Measurements from ENCODE around the gene LMNA. TPM values are rescaled to one million over a fixed set of nuclear protein-coding genes. Genes with fewer than 3 reads are reported as not detected.

The LMNA gene
- total RNA-seq, 1 experiment from 2014 or later = 257 TPM

DNA sequence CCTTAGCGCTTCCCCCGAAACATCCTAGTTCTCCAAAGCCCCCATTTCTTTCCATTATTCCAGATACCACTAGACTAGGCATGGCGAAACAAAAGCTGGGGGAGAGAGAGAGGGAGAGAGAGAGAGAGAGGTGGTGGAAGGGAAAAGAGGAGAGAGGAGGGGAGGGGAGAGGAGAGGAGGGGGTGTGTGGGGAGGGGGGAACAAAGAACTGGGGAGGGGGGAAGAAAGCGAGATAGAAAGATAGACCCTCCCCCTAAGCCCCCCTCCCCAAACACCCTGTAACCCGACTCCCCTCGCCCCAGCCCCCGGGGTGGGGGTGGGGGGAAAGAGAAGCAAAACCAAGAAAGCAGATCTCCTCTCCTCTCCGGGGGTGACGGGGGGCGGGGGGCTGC, 32.6 kb upstream of the LMNA start:
- DNase-seq (ENCODE audit: low spot score) = no peak

DNA sequence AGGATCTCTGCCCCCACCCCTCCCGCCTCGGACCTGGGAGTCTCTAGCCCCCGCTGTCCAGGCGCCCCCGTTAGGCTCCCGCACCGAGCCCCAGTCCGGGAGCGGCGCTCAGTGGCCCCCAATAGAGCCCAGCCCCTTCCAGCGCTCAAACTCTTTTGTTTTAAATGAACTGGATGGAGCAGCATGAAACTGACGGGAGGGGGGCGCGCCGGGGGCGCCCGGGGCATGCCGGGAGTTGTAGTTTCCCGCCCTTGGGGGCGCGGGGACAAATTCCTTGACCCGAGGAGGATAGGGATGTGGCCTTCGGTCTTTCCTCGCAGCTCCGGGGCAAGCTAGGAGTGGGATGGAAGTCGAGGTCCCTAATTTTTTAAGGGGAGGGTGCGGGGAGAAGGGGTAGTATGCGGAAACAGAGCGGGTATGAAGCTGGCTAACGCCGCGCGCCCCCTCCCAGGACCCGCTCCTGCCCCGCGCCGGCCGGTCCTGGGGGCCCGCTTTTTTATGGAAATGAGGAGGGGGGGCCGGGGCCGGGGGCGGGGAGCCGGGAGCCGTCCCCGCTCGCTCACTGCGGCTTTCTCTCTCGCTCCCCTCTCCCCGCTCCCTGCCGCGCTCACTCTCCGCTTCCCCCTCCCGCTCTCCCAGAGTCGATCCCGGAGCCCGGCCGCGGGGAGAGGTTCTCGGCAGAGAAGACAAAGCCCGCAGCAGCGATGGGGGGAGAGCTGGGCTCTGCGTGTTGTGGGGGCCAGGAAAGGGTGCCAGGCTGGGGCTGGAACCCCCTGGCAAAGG, 32.0 kb upstream of the LMNA start, which contains the start of gene MEX3A:
TSS of gene MEX3A (minus strand) at position 157 of the 783 bp plus-strand sequence. CDS start 467 bp downstream, outside the sequence.
- DNase-seq (ENCODE audit: low spot score) = peak; percentile 42

DNA sequence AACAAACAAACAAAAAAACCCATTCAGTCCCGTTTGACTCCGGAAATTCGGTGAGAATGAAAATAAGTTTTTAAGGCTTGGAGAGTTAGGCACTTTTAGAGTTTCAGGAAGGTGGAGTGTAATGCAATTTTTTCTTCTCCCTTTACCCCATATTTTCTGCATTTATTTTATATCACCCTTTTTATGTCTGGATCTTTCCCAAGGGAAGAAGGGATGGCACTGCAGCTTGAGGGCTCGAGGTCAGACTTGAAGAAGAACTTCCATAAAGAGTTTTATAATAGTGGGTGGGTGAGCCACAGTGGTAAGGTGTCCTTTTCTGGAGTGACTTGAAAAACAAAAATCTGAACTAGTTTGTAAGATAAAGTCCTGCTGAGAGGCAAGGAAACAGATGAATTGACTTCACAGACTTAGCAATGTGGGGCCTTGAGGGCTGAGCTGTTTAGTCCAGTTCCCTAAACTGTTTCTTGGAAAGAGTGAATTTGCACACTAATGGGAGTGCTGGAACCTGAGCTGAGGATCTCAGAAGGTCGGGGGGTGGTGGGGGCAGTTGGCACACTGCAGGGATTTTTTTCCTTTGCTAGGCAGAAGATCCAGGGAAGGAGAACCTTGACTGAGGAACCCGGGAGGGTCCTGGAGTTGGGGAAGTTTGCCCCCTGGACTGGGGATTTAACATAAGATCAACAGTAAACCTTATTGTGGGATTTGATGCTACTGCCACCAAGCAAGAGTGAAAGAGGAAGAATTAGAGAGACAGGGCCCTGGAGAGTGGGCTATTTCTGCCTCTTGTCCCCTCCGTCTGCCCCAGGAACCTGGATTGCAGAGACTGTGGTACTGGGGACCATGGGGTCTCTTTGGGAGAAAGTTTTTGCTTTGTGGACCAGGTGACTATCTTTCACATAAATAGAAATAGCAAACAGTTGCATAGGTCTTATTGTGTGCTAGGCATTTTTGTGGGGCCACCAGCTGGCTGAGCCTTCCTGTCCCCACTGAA, 30.4 kb upstream of the LMNA start:
- DNase-seq (ENCODE audit: low spot score) = no peak

DNA sequence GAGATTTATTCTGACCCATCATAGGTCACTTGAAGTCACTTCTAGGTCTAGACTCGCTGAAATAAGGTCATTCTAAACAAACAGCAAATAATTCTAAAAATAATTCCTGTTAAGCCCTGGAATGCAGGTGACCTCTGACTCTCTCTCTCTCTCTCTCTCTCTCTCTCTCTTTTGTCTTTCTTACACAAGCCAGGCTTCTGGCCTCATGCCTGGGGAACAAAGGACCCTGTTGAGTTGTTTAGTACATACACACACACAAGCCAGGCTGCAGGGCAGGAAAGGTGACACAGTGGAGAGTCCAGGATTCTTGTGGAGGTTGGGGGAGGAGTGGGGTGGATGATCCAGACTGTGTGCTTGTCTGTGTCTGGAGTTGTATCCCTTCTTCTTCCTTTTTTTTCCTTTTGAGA, 28.3 kb upstream of the LMNA start:
- peak; percentile 36 for DNase-seq (ENCODE audit: low spot score)

DNA sequence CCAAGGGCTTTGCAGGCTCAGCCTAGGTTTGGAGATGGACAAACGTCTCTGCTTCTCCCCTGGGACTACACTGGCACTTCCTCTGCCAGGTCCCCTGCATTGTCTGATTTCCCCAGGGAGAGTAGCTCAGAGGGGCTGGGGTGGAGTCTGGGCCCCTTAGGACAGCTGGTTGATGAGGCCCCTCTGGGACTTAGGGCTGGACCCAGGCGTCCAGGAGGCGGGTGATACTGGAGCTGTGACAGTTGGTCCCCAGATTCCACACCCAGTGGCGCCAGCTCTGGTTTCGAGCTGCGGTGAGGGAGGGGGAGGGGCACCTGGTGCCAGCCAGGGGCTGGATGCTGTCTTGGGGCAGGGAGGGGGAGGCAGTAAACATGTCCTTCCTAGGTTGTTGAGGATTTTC, 24.8 kb upstream of the LMNA start:
- DNase-seq (ENCODE audit: low spot score) = no peak

DNA sequence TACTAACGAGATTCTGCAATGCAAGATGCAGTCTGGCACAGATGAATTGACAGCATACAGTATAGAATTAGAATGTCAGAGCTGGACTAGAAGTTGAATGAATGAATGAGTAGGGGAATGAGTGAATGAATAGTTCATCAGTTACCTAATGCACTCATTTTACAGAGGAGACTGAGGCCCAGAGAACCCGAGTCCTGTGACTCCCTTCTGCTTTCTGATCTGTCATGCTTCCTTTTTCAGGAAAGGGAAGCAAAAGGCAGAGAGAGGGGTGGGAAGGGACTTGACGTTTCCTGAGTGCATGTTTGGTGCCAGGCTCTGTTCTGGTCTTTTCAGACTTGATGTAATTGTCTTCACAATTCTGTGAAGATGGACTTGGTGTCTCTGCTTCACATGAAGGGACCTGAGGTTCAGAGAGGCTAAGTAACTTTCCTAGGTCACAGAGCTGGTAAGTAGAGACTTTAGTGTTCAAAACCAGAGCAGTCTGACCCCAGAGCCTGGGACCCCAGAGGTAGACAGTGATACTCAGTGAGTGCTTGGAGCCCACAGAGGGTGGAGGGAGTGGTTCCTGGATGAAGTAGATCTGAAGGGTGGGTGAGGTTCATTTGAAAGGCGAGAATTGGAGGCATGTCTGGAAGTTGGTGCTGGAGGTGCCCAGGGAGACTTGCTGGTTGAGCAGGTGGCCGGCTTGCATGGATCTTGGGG, 24.2 kb upstream of the LMNA start:
- no peak for DNase-seq (ENCODE audit: low spot score)

DNA sequence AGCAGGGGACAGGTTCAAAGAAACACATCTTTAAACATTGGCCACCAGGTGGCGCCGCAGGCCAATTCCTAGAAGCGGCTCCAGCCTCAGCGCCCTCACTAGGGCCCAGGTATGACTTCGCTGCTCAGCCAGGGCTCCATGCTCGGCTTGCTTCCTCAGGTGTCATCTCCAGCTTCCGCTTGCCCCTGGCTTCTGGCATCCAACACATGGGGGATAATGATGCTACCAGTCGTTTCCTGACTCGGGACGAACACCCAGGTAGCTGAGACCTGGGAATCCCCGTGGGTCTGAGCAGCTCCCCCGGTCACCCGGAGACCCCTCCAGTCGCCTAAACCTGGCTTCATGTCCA, 23.7 kb upstream of the LMNA start:
- DNase-seq (ENCODE audit: low spot score) = peak; percentile 69

DNA sequence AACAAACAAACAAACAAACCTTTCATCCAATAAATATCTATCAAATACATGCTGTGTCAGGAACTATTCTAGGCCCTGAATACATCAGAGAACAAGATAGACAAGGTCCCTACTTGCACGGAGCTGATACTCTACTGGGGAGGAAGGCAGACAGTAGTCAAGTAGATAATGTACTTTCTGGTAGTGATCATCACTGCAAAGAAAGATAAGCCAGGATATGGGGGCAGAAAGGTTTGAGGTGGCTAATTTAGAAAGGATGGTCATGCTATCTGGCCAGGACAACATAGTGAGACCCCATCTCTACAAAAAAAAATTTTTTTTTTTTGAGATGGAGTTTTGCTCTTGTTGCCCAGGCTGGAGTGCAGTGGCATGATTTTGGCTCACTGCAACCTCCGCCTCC, 22.9 kb upstream of the LMNA start:
- DNase-seq (ENCODE audit: low spot score) = no peak

DNA sequence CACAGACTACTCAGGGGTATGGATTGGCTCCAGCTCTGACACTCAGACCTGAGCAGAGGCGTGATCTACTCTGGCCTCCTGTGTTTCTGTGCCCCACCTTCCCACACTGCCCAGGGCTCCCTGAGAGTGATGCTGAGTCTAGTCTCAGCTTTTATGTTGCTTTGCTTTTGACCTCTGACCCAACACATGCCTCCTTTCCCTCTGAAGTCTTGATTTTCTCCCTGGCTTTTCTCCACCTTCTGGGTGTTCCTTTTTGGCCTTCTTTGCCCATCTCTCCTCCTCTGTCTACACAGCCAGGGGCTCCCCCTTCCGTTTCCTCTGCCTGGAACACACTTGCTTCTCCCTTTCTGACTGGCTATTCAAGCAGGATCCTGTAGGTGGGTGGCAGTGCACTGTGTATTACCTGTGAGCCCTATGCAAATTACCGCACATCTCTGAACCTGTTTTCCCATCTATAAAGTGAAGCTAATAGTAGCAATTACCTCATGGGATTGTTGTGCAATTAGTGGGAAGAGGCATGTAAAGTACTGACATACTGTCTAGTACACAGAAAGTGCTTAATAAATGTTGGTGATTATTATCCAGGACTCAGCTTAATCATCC, 18.5 kb upstream of the LMNA start:
- DNase-seq (ENCODE audit: low spot score) = no peak

DNA sequence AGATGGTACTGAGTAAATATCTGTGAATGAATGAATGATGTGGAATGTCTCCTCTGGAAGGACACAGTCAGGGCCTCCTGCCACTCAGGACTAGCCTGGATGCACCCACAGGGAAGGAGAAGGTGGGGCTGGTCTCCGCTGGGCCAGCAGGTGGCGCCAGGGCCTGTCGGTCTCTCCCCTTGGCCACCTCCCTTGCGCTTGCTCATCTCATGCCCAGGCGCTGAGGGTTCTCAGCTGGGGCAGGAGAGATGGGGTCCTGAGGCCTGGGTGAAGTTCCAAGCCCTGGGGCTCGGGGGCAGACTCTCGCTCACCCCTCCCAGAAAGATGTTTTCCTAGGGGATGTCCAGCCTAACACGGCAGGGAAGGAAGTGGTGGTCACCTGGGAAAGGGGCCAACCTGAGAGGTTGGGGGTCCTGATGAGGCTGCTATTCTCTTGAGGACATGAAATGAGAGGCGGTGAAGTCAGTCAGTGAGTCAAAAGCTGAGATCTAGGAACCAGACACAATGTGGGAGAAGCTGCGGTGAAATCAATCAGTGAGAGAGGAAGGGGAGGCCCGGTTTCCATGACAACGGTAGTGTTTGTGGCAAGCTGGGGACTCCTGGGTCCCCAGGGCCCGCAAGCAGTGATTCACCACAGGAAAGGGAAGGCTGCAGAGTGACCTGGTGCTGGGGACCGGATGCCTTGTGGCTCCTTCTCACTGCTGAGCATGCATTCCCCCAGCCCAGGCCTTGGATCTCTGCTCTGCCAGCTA, 17.7 kb upstream of the LMNA start:
- DNase-seq (ENCODE audit: low spot score) = peak; percentile 80

DNA sequence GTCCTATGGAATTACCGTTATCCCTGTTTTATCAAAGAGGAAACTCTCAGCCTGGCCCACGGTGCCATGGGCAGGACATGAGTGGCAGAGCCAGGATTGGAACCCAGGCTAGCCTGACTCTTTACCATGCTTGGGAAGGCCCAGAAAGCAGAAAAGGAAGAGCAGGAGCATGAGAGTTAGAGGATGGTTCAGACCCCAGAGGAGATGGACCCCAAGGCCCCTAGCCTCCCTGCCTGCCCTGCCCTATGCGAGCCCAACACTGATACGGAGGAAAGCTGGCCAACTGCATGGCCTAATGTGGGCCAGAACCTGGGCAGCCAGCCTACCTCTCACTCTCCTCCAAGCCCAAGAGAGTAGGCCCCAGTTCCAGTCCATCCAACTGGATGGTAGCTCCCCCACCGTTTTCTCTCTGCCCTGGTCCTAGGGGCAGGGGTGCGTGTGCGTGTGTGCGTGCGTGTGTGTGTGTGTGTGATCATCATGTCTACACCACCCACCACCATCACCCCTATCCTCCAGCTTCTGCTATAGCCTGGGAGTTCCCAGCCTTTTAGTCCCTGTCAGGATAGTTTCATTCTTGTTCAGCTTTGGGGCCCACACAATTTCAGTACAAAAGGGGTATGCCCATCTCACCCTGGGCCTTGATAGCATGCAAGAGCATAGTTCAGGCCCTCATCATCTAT, 16.9 kb upstream of the LMNA start:
- no peak for DNase-seq (ENCODE audit: low spot score)

DNA sequence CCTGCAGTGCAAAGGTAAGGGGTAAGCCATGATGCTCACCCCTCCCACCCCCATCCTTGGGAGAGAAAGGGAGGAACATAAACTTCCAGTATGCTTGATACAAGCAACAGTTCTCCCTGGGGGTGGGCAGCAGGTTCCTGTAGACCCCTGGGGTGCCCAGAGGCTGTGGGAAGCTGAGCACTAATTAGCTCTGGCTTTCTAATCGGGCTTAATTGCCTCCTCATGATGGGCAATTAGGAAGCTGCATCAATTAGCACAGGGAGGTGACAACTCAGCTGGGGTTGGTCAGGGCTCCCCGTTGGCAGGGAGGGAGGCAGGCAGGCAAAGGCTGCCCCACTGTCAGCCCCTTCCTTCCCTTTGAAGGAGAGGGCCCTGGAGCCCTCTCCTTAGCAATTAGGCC, 15.7 kb upstream of the LMNA start:
- DNase-seq (ENCODE audit: low spot score) = no peak

DNA sequence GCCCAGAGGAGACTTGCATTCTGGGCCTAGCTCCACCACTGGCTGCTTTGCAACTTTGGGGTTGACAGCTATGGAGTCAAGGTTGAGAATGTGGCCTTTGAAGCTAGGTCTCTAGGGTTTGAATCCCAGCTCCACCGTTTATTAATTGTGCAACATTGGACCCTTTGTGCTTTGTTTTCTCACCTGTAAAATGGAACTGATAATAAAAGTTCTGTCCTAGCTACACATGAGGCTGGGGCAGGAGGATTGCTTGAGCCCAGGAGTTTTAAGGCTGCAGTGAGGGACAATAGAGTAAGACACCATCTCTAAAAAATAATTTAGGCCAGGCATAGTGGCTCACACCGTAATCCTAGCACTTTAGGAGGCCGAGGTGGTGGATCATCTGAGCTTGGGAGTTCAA, 15.2 kb upstream of the LMNA start:
- DNase-seq (ENCODE audit: low spot score) = no peak

DNA sequence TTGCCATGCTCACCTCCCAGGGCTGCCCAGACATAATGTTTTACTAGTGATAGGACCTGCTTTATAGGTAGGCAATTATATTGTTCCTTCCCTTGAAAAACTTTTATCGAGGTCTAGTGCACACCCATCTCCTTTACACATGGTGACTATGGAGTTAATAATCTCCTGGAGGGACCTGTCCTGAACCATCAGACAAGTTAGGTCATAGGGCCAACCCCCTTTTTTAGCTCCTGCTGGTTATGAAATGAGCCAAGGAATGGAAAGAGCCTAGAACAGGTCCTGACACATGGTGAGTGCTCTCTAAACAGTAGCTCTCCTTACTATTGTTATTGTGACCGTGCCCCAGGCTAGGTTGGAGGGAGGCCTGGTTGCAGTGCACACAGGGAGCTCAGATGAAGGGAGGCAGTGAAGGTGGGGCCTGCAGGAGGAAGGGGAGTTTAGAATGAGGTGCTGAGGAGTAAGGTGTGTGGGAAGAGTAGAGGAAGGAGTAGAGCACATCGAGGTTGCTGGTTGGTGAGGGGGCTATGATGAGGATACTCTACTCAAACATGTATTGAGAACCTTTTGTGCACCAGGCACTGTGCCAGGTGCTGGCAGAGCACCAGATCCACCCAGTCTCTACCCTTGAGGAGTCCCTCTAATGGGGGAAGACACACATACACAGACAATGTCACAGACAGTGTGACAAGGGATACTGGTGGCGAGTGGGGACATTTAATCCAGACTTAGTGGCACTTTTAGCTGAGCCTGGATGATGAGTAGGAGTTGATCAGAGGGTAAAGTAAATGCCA, 14.1 kb upstream of the LMNA start:
- DNase-seq (ENCODE audit: low spot score) = no peak

DNA sequence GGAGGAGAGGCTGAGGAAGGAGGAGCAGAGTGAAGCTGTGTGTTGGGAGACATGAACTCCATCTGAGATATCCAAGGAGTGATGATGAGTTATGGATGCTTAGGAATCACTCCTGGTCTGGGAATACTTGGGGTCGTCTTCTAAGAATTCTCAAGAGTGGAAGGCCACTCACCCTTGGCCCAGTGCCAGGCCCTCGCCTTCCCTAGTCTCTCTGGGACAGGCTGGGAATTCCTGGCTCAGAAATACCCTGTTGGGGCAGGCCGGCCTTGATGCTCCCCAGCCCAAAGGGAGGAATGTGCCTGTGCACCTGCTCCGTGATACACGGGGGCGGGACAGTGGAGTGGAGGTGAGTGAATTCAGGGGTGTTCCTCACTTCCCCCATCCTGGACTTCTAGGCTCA, 12.6 kb upstream of the LMNA start:
- DNase-seq (ENCODE audit: low spot score) = no peak

DNA sequence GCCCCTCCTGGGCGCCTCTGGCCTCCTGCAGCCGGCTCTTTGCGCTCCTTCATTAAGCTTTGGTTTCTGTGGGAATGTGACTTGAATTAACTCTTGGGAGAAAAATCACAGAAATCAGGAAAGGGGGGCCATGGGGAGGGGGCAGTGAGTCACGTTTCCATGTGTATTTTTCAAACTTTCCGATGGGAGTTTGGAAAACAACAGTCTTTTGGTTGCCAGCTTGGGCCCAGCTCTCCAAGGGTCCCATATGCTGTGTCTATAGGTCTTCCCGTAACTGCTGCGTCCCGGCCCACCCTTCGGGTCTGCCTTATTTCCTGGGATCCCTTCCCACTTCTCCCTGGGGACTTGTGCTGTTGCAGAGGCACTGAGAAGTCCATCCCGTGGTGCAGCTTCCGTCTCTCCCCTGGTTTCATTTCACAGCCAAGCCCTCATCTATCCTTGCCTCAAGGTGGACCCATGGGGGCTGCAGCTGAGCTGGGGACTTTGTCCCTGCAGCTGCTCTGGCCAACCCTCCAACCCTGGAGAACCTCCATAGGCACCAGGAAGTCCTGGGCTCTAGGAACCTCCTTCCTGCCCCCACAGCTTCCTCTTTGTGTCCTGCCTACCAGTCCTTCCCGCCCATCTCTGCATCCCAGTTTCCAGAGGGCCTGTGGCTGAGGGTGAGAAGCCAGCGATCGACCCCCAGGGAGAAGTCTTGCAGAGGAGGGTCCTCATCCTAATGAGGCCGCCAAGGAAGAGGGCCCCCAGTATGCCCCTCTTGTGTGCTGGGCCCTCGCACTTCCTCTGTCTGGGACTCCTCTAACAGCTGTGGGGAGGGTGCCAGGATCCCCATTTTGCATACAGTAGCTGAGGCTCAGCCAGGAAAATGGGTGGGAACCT, 11.6 kb upstream of the LMNA start:
- no peak for DNase-seq (ENCODE audit: low spot score)

DNA sequence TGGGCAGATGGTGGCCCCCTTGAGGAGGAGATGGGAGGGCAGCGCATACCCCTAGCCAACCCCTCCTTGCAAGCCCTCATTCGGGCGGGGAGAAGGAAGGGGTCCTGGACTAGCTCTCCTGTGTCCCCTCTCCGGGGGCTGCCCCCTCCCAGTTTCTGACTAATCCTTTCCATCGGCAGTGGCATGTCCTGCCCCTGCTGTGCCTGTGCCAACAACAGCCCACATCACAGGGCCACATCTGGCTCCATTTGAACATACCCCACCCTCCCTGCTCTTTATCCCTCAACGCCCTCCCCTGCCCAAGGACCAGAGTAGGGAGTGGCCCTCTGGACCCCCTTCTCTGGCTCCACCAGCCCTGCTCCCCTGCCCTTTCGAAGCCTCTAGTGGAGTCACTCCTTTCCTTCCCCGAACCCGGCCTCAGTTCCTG, 11.0 kb upstream of the LMNA start:
- DNase-seq (ENCODE audit: low spot score) = peak; percentile 69

DNA sequence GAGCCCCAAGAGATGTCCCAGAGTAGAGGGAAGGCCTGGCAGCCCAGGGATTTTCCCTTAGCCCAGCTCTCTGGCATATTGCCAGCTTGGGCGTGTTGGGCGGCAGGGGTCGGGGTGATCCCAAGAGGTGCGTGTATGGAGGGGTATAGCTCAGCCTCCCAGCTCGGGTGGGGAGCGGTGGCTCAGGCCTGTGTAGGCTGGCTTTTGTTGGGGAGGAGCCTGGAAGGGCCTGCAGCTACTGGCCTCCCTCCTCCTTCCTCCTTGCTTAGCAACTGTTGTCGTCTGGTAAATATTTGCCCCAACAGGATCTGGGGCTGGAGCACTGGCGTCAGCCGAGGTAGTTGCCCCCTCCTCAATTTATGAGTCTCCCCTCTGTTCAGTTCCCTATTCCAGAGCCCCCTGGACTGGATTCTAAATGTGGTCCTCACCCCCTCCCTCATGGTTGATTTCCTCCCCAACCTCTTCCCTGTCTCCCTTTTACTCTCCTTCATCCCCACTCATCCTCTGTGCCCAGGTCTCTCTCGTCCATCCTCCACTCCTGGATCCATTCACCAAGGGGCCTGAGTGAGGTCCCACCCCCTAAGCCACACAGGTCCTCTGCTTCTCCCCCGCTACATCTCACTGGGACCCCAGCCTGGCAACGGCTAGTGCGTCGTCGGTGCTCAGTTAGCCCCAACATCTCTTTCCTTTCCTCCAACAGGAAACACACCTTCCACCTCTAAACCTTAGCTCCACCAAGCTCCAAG, 10.3 kb upstream of the LMNA start:
- DNase-seq (ENCODE audit: low spot score) = peak; percentile 78
